Liver (tissue), 9 donors: Measurements from ENCODE around the gene MIEF1. TPM values are rescaled to one million over a fixed set of nuclear protein-coding genes. Genes with fewer than 3 reads are reported as not detected.

Experiments used
- DNase-seq: peaks from one replicate; pipeline ENCODE4 v3.0.0-alpha.2; 2017; ENCODE audit warnings: low spot score
- H3K27ac ChIP-seq, 2 donors: one replicate each; pipeline ENCODE4 v1.7.0; 2013; ENCODE audit warnings: inconsistent platforms in 2 of 2, low read length in 2 of 2, control low read depth in 1 of 2, low read depth in 1 of 2, mild to moderate bottlenecking in 1 of 2
- H3K27me3 ChIP-seq, 4 donors: one replicate each; pipeline versions ENCODE4 v1.6.1 to v1.7.0; 2013; ENCODE audit warnings: low read length in 3 of 4, inconsistent platforms in 1 of 4, mild to moderate bottlenecking in 1 of 4, moderate library complexity in 1 of 4; ENCODE audit not compliant: control insufficient read depth in 4 of 4, insufficient read depth in 4 of 4
- H3K36me3 ChIP-seq, 4 donors: one replicate each; pipeline versions ENCODE4 v1.6.1 to v1.7.0; 2013; ENCODE audit warnings: low read length in 3 of 4, mild to moderate bottlenecking in 3 of 4, low read depth in 1 of 4, moderate library complexity in 1 of 4; ENCODE audit not compliant: control insufficient read depth in 4 of 4, insufficient read depth in 3 of 4
- H3K4me1 ChIP-seq, 4 donors: one replicate each; pipeline versions ENCODE4 v1.6.1 to v1.7.0; 2013; ENCODE audit warnings: low read length in 3 of 4, mild to moderate bottlenecking in 3 of 4, moderate library complexity in 1 of 4; ENCODE audit not compliant: control insufficient read depth in 4 of 4, insufficient read depth in 4 of 4
- H3K4me3 ChIP-seq, 3 donors: one replicate each; pipeline versions ENCODE4 v1.6.1 to v1.7.0; 2013; ENCODE audit warnings: low read length in 3 of 3, control low read depth in 1 of 3, low read depth in 1 of 3, mild to moderate bottlenecking in 1 of 3
- H3K9ac ChIP-seq, 2 donors: one replicate each; pipeline ENCODE4 v1.7.0; 2013; ENCODE audit warnings: low read length in 2 of 2, mild to moderate bottlenecking in 2 of 2, moderate library complexity in 2 of 2, control low read depth in 1 of 2, low read depth in 1 of 2
- H3K9me3 ChIP-seq, 4 donors: one replicate each; pipeline versions ENCODE4 v1.6.1 to v1.7.0; 2013; ENCODE audit warnings: low read length in 3 of 4; ENCODE audit not compliant: control insufficient read depth in 4 of 4
- ATF3 ChIP-seq: IDR thresholded peaks from 2 replicates; pipeline ENCODE4 v1.6.1; 2016; ENCODE audit warnings: antibody characterized with exemption
- CTCF ChIP-seq: fragments of 150-350 bp; IDR thresholded peaks from 2 replicates; pipeline ENCODE4 v1.5.1; 2017; ENCODE audit warnings: improper control_type of control experiment, low read depth, low read length; ENCODE audit not compliant: missing input control
- EGR1 ChIP-seq, 2 donors: IDR thresholded peaks; 2 replicates each; pipeline ENCODE4 v1.6.1; 2016 to 2018; ENCODE audit warnings: antibody characterized with exemption in 2 of 2, low read depth in 2 of 2
- FOXA1 ChIP-seq: IDR thresholded peaks from 2 replicates; pipeline ENCODE4 v1.6.1; 2016; ENCODE audit warnings: antibody characterized with exemption
- FOXA2 ChIP-seq: IDR thresholded peaks from 2 replicates; pipeline ENCODE4 v1.6.1; 2016; ENCODE audit warnings: antibody characterized with exemption
- HNF4A ChIP-seq, 2 donors: conservative IDR thresholded peaks; 2 replicates each; pipeline ENCODE4 v1.6.1; 2016; ENCODE audit warnings: antibody characterized with exemption in 2 of 2, mild to moderate bottlenecking in 2 of 2
- JUND ChIP-seq, 2 donors: IDR thresholded peaks; 2 replicates each; pipeline ENCODE4 v1.6.1; 2016; ENCODE audit warnings: antibody characterized with exemption in 2 of 2
- NR2F2 ChIP-seq: IDR thresholded peaks from 2 replicates; pipeline ENCODE4 v1.6.1; 2016; ENCODE audit warnings: antibody characterized with exemption
- RAD21 ChIP-seq, 2 donors: IDR thresholded peaks; 2 replicates each; pipeline ENCODE4 v1.6.1; 2016; ENCODE audit warnings: antibody characterized with exemption in 2 of 2, mild to moderate bottlenecking in 2 of 2
- REST ChIP-seq: IDR thresholded peaks from 2 replicates; pipeline ENCODE4 v1.6.1; 2016; ENCODE audit warnings: antibody characterized with exemption, mild to moderate bottlenecking
- RXRA ChIP-seq, 2 donors: IDR thresholded peaks; 2 replicates each; pipeline ENCODE4 v1.6.1; 2017 to 2018; ENCODE audit warnings: antibody characterized with exemption in 2 of 2, mild to moderate bottlenecking in 1 of 2
- ZBTB33 ChIP-seq: IDR thresholded peaks from 2 replicates; pipeline ENCODE4 v1.6.1; 2016; ENCODE audit warnings: antibody characterized with exemption
- WGBS: extraction: QIAGEN DNeasy Blood & Tissue Kit; methylation state at CpG from one replicate; pipeline ENCODE4 v1.1.7; 2013; 5-methylcytosine and 5-hydroxymethylcytosine counted together
- polyA plus RNA-seq, 2 donors: library from polyadenylated mRNA; stranded (reverse) in 1 of 2; unstranded in 1 of 2; fragments of 200-250 nt in 1 of 2; fragments of >200 nt in 1 of 2; fragmentation: Nextera tagmentation in 1 of 2; extraction: Ambion mirVana in 1 of 2; gene quantifications; one replicate each; pipeline versions ENCODE4 v1.2.1 to v1.2.3, GENCODE V29; 2013 to 2015
- total RNA-seq, 2 donors: library from RNA; depleted of rRNA; stranded (reverse); fragments of >200 nt; gene quantifications; one replicate each; pipeline ENCODE4 v1.2.3, GENCODE V29; 2014
- donor health status: healthy.
- donor health status: healthy.
- donor health status: healthy.
- donor health status: healthy.
- donor health status: healthy.

MIEF1 gene
- total and polyA plus RNA-seq, 4 donors = 12.9 to 31.1 (median 20.7) TPM

GRCh38 chr22:39498368-39498767 lies 3.7 kb upstream of the MIEF1 start (continued):
- TF ChIP-seq REST = no peak

GRCh38 chr22:39498802-39499201 lies 3.3 kb upstream of the MIEF1 start:
- TF ChIP-seq RXRA (IDR thresholded peaks at IDR 0.05) = no peak
- TF ChIP-seq ZBTB33 = no peak
- TF ChIP-seq NR2F2 = no peak
- no peak for TF ChIP-seq JUND (IDR thresholded peaks at IDR 0.05)
- TF ChIP-seq CTCF = no peak
- TF ChIP-seq FOXA2 = no peak
- no peak for TF ChIP-seq ATF3
- Histone ChIP-seq H3K4me1 (peaks cover 11 to 22% (median 20%) of the 10 kb centered on the region in 4 donors), H3K4me3 (no peak overlapping the region), H3K36me3 (no peaks in the 10 kb centered on the region), H3K27ac (no peak overlapping the region), H3K9me3 (no peaks in the 10 kb centered on the region), H3K27me3 (no peaks in the 10 kb centered on the region), H3K9ac (no peak overlapping the region)
- no peak for DNase-seq
- 68% methylated on average over 3 of the region's 3 CpGs for WGBS

GRCh38 chr22:39500101-39500500 lies 2.0 kb upstream of the MIEF1 start:
- H3K4me1 ChIP-seq = peaks cover 11 to 26% (median 23%) of the 10 kb centered on the region in 4 donors
- H3K36me3 ChIP-seq = peaks cover 2 to 7% (median 6%) of the 10 kb centered on the region in 4 donors
- H3K9ac ChIP-seq = no peak overlapping the region
- H3K27ac ChIP-seq = no peak overlapping the region
- WGBS = 76% methylated on average over 6 of the region's 6 CpGs
- no peak for DNase-seq
- H3K27me3 ChIP-seq = no peaks in the 10 kb centered on the region
- H3K4me3 ChIP-seq = no peak overlapping the region
- H3K9me3 ChIP-seq = no peaks in the 10 kb centered on the region
- TF ChIP-seq ZBTB33 (no peak), ATF3 (no peak), HNF4A (conservative IDR thresholded peaks at IDR 0.05) (no peak), EGR1 (IDR thresholded peaks at IDR 0.05; ENCODE audit: low read depth in 2 of 2) (no peak), FOXA1 (no peak), RXRA (IDR thresholded peaks at IDR 0.05) (no peak), RAD21 (IDR thresholded peaks at IDR 0.05) (no peak), JUND (IDR thresholded peaks at IDR 0.05) (no peak)
